ENCODE measurements around the gene RPS6KA2.

- TF ChIP-seq CTCF (IDR thresholded peaks at IDR 0.05): no peak
- TF ChIP-seq POLR2A (IDR thresholded peaks at IDR 0.05): no peak
Measured at GRCh38 chr6:166558156-166559005, 68.7 kb downstream of the RPS6KA2 start.

All from testis (tissue), 2 donors.